Measurements from ENCODE around the gene RBM27. TPM values are rescaled to one million over a fixed set of nuclear protein-coding genes. Genes with fewer than 3 reads are reported as not detected.

The RBM27 gene
- total and polyA plus RNA-seq, 2 of the 4 experiments (the other 2 are of a cell fraction), result 7.7 to 19.2 TPM

DNA sequence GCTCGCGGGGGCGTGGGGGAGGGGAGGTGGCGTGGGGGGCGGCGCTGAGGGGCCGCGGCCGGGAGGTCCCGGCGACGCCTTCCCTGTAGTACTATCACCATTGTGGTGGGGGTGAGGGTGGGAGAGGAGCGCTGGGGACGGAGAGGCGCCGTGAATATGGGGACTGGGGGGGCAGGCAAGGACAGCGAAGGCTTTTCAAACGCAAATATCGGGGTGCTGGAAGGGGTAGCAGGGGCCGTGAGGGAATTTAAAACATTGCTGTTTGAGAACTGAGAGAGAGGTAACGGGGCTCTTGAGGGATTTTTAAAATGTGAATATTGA lies 427 bp downstream of the RBM27 start:
- Histone ChIP-seq H3K27ac (ENCODE audit: insufficient read depth, low read length) (peak overlapping the region; percentile 91), H2AFZ (replicated peaks; ENCODE audit: low read length, poor library complexity) (peak overlapping the region; percentile 89), H4K91ac (ENCODE audit: insufficient read depth, low read depth, low read length) (peak overlapping the region; percentile 57), H3K9ac (ENCODE audit: low read depth, low read length) (peak overlapping the region; percentile 95), H2AK5ac (ENCODE audit: low read depth, low read length) (peak overlapping the region; percentile 76), H3K4me2 (ENCODE audit: low read depth, low read length) (peak overlapping the region; percentile 97), H2BK5ac (ENCODE audit: low read depth, low read length, poor library complexity, severe bottlenecking) (peak overlapping the region; percentile 78), H3K9me1 (ENCODE audit: insufficient read depth, low read length) (0 out of 2 replicates have a peak, but pooled peaks cover 3% of the 10 kb centered on the region), H3K27me3 (ENCODE audit: control insufficient read depth, insufficient read depth, low read length) (no peaks in the 10 kb centered on the region), H3K4me1 (ENCODE audit: control insufficient read depth, insufficient read depth, low read length) (no peaks in the 10 kb centered on the region), H3K56ac (ENCODE audit: extremely low read depth, insufficient read depth, low read length) (no peak overlapping the region; the same call in 1 of the 2 replicates), H2BK120ac (ENCODE audit: low read depth, low read length) (no peak overlapping the region), H3K9me3 (ENCODE audit: control insufficient read depth, insufficient read depth, low read length) (no peaks in the 10 kb centered on the region), H4K8ac (ENCODE audit: low read depth in 2 of 2, low read length in 2 of 2) (peak overlapping the region; percentile 25 to 56; a peak in 2 of 4 replicates), H2BK20ac (ENCODE audit: low read depth, low read length) (no peak overlapping the region), H2BK15ac (ENCODE audit: low read depth, low read length) (no peak overlapping the region), H3K23ac (ENCODE audit: low read depth, low read length) (peak overlapping the region; percentile 83), H4K5ac (ENCODE audit: low read depth, low read length) (no peak overlapping the region), H3K36me3 (ENCODE audit: control insufficient read depth, insufficient read depth, low read length) (no peaks in the 10 kb centered on the region), H3K14ac (replicated peaks; ENCODE audit: low read depth, low read length) (peak overlapping the region; percentile 85; the same call in 1 of the 2 replicates), H2AK9ac (replicated peaks; ENCODE audit: low read depth, low read length, poor library complexity) (peak overlapping the region; percentile 47), H3K4me3 (ENCODE audit: insufficient read depth, low read depth, low read length) (peak overlapping the region; percentile 84), H3K18ac (ENCODE audit: low read depth, low read length) (peak overlapping the region; percentile 43; the same call in 1 of the 2 replicates), H3K4ac (ENCODE audit: low read depth, low read length) (peak overlapping the region; percentile 76), H3K79me1 (ENCODE audit: low read depth in 1 of 2, low read length in 2 of 2) (peaks cover 0 to 22% of the 10 kb centered on the region in 2 experiments; a peak in 2 of 4 replicates), H4K20me1 (ENCODE audit: insufficient read depth, low read length) (peaks cover 13% of the 10 kb centered on the region)
- intact Hi-C loops (cut with micrococcal nuclease), result loop anchor here (2.0 kb wide), 1 partner anchor 21 kb away; the partner anchor contains the start of gene LARS1
- ChIA-PET CTCF (no interaction called here), POLR2A (ENCODE audit: unreplicated experiment) (interaction anchor here (1.0 kb wide), 1 partner anchor 12 kb away, joined by 3 read pairs; no protein-coding TSS in a partner anchor)
- ATAC-seq (ENCODE audit: low read depth) (peak; percentile 33), DNase-seq (no peak)
- no TSS peak for BruUV-seq (replicated peaks)
- dilution Hi-C loops (cut with HindIII; ENCODE audit: low sequenced_read_pairs, unreplicated experiment), result no loop called here
- 2% methylated on average over 6 of the region's 21 CpGs; no CpG with 5 or more reads in 1 of the 2 experiments for WGBS, 2 experiments (ENCODE audit: extremely low coverage in 2 of 2, insufficient read length in 1 of 2)
- TF ChIP-seq RAD21 (IDR thresholded peaks at IDR 0.05; ENCODE audit: low read length), result no peak
- TF ChIP-seq MXI1 (IDR thresholded peaks at IDR 0.05; ENCODE audit: borderline replicate concordance, low read depth, low read length), result 0 out of 2 replicates have a peak, but pooled peaks have one; percentile 13
- in situ Hi-C loops (cut with MboI; ENCODE audit: low sequenced_read_pairs), result no loop called here

Data from IMR-90 (cell line).